Raji (cell line): ENCODE results near the gene MRGPRD.

Experiments
- POLR2A ChIP-seq: IDR thresholded peaks from 2 replicates; pipeline ENCODE4 v1.6.1; 2011; ENCODE audit warnings: low read depth, low read length, control low read depth; ENCODE audit not compliant: insufficient read depth

MRGPRD gene

DNA sequence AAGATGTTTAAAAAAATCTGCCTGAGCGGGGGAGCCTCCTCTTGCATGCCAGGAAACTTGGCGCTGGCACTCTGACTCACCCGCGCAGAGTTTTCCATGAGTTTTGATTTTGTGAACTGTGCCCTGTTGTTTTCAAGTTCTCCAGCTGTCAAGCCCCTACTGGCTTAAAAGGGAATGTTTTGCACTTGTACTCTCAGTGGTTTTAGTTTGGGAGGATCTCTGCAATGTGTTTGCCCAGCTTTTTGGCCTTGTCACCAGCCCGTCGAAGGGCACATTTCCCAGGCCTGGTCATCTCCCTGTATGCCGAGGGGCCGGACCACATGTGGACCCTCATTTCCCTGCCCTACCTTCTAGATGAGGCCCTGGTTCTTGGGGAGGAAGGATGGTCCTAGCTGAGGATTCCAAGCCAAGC is 20.1 kb upstream of the MRGPRD start:
- no peak for TF ChIP-seq POLR2A

DNA sequence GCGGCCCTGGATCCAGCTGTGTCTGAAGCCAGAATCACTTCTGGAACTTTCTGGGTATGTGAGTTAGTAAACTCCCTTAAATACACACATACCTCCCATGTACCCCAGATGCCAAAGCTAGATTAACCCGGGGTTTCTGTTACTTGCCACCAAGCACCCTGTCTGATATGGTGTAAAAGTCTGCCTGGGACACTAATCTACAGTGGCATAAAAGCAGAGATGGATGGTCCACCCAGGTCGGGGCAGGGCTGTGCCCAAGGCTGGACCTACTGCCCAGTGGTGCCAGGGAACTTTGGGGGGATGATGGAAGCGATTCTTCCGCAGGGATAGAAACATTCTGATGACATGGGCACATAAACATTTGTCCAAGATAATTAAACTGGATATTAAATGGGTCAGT is 19.6 kb upstream of the MRGPRD start:
- no peak for TF ChIP-seq POLR2A

DNA sequence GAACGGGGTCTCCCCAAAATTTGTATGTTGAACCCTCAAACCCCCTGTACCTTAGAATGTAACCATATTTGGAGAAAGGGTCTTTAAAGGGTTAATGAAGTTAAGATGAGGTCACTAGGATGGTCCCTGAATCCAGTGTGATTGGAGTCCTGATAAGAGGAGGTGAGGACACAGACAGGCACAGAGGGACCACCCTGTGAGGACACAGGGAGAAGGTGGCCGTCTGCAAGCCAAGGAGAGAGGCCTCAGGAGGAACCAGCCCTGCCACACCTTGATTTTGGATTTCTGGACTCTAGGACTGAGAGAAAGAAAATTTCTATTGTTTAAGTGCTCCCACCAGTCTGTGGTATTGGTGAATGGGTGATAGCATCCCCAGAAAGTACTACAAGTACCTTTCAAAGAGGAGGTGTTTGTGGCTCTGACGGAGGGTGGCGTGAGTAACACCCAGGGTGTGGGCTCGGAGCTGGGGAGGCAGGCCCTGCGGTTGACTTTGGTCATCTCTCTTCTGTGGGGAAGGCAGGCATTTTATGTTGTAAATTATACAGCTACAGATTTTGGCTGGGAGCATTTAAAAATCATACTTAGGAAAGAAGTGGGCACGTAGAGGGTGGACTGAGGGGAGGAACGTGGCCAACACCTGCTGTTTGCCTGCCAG is 18.4 kb upstream of the MRGPRD start:
- no peak for TF ChIP-seq POLR2A

DNA sequence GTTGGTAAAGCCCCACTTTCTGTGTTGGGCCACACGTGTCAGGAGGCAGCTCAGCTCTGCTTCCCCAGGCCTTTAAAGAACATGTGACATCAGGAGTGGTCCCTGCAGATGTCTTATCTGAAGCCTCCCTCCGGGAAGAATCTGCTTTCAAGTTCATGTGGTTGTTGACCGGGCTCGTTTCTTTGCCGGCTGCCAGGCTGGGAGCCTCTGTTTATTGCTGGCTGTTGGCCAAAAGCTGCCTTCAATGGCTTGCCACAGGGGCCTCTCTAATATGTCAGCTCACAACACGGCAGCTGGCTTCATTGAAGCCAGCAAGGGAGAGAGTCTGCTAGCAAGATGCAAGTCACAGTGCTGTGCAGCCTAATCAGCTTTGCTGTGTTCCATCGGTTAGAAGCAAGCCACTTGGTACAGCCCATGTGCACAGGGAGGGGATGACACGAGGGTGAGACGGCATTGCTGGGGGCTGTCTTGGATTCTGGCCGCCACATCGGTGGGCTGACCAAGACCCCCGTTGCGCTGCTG is 17.7 kb upstream of the MRGPRD start:
- no peak for TF ChIP-seq POLR2A

DNA sequence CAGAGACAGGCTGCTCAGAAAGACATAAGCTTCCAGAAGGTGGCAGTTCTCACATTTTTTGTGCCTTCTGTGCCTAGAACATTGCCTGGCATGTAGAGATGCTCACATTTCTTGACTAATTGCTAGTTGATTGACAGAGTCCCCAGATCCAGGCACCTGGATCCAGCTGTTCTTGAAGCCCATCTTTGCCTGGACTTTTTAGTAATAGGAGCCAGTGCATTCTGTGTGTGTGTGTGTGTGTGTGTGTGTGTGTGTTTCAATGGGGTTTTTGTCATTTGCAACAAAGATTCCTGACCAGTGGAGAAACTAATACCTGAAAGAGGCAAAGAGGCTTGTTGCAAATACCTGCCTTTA is 17.2 kb upstream of the MRGPRD start:
- no peak for TF ChIP-seq POLR2A

DNA sequence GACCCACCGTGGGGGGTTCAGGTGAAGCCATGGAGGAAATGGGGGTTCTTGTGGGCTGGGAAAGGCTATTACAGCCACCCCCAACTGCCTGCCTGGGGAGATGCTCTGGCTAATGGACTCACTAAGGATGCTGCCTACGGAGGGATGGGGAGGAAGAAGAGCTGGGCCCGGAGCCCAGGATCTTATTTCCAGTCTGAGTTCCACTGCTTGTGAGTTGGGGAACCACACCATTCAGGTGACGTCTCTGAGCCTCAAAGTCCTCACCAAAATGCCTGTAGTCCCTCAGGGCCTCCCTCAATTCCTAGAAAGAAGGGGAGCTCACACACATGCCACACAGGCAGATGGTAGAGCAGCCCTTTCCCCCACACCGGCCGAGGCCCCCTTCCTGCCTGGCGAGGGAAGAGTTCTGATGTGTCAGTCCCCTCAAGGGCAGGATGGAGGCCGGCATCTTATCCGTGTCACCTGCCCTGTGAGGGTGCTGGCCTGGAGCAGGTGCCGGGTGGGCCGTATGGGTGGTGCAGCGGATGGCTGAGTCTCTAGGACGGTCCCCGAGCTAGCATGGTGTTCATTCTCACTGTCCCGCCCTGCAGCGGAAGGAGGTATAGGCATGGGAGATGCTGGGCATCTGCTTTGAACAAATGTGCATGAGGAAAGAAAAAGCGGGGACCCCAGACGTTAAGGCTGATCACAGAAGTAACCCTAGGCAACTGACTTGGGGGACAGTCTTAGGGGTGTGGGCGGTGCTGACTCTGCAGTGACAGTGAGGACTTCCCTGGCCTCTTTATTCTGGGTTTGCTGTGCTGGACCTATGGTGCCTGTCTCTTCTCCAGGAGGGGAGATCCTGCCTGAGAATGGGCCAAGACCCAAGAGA is 16.6 kb upstream of the MRGPRD start:
- no peak for TF ChIP-seq POLR2A

DNA sequence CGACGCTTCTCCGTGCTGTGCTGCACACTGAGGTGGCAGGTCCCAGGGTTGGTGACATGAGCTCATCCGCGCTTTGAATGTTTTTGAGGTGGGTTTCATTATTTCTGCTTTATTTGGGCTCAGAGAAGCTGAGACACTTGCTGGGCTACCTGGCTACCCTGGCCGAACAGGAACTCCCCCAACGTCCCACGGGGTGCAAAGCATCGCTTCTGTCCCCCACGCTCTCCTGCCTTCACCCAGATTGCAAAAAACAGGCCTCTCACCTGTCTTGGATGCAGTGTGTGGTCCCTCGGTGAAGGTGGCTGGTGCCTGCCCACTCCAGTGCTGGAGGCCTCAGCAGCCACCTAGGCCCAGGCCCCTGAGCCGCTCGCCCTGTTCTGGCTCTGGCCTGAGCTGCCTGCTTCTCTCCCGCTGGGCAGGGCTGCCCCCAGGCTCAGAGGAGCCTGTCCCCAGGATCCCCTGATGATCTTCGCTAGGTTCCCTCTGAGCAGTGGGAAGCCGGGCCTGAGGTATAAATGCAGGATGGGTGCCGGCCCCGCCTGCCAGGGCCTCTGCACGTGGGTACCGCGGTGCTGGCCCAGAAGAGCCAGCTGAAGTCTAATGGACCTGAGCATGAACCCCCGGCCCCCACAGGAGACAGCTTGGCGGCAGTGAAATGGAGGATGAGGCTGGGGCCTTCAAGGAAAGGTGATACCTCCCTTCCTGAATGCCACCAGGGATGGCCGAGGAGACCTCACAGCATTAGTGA is 15.8 kb upstream of the MRGPRD start:
- TF ChIP-seq POLR2A = no peak

DNA sequence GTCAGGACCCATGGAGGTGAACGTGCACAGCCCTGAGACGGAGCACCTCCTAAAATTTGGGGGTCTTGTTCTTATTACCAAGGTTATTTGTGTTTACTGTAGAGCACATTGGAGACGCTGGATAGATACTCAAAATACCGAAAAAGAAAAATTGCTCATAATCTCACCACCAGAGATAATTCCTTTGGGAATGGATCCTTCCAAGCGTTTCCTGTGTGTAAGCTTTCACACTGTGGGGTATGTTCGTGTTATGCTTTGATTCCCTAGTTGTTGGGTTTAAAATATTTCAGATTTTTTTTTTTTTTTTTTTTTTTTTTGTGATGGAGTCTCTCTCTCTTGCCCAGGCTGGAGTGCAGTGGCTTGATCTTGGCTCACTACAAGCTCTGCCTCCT is 14.1 kb upstream of the MRGPRD start:
- no peak for TF ChIP-seq POLR2A

DNA sequence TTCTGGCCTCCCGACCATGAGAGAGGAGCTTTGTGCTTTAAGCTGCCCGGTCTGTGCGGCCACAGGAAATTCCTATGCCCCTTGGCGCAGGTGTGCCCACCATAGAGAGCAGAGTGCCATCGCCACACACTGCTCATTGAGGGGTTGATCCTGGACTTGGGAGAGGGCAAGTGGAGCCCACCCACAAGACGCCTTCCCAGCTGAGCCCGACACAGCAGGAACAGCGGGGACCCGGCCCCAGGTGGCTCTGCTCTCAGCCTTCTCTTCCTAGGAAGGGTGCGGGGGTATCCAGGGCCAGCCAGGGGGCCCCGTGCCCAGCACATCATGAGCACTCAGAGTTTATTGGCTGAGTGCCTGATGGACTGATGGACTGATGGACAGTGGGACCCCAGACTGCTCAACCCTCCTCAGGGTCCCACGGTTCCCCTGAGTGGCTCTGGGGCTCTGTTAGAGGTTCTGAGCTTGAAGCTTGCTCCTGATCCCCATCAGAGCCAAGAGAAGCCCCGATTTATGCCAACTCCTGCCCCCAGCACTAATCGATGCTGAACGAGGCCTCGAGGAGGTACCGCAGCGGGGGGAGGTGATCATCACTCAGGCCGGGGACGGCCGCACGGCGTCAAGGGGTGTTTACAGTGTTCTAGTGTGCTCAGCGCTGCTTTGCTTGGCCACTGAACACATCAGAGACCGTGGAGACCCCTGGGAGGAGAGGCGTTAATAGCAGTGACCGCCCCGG is 13.5 kb upstream of the MRGPRD start:
- no peak for TF ChIP-seq POLR2A

DNA sequence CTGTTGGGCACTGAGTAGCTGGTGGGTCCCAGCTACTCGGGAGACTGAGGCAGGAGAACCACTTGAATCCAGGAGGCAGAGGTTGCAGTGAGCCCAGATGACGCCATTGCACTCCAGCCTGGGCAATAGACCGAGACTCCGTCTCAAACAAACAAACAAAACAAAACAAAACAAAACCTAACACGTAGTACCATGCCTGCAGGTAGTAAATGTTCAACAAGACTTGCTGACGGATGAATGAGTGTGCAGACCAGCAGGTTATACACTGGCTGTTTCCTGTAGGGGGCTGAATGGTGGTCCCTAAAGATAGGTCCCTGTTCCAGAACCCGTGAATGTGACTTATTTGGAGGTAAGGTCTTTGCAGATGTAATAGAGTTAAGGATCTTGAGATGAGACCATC is 12.8 kb upstream of the MRGPRD start:
- no peak for TF ChIP-seq POLR2A

DNA sequence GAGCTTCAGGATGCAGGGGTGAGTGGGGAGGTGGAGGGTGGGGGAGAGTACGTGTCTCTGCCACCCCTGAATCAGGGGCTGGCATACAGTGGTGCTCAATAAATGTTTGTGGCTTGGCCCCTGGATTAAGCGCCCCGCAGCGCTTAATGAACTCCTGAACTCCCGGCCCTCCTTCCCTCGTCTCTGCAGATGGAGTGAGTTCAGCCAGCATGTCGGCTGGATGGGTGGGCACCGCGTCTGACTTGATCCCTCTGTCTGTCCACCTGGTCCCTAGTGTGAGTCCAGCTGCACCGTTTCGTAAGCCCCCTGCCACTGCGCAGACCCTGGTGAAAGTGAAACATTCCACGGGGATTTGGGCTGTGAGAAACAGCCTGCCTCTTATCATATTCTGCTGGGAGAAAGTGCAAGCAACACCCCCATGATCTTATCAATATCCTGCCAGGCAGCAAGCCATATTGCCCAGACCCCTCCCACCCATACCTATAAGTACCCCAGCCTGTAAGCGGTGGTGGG is 12.0 kb upstream of the MRGPRD start:
- TF ChIP-seq POLR2A = no peak

DNA sequence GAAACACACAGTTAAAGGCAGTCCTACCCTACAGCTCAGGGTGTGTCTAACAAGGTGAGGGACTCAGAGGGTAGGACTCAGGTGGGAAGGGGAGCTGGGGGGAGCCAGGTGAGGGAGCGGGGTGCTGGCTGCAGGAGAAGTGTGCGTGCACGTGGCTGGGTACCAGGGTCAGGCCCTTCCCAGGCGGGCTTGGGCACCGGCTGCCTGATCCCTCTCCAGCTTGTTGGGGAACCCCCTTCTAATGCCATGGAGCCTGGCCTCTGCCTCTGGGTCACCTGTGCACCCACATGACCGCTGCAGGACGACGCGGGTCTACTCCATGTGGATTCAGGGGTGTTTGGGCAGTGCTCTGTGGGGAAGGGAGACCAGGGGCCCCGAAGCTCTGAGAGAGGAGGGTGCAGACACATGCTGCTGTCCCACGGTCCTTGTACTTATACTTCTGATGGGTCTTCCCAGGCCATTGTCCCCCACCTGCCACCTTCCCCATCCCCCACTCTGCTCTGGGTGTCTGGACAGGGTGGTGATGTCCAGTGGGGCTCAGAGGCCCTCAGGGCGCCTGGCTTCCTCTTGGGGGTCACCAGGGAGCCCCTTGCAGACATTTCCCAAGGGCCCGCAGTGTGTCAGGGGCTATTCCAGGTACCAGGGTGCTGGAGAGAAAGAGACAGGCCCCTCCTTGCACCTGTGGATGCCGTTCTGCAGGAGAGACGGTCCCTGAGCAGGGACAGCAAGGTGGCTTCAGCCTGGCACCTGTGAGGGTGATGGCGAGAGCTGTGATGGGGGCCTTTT is 10.4 kb upstream of the MRGPRD start:
- TF ChIP-seq POLR2A = no peak

DNA sequence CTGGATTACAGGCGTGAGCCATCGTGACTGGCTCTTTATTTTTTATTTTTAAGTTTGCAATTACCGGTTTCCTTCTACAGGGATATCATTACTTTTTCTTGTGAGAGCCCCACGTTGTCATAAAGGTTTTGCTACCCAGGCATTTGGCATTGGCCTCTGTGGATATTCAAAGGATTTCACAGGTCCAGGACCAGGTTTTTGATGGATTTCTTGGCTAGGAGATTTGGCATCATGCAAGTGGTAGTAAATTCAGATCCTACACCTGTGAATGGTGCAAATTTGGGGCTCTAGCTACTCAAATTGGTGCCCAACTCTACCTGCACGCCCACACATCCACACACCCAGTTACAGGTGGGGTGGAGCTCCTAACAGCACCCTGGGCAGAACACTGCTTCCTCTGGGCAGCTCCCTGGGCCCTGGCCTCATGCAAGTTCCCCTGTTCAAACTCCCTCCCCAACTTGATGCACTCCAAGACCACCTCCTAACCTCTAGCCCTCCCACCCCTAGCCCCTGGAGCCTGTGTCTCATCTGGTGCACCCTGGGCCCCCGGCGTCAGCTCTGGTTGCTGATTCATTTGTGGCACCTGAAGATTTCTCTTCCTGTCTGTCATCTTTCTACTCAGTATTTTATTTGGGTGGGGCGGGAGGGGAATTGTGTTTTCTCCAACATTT is 9.3 kb upstream of the MRGPRD start:
- TF ChIP-seq POLR2A = no peak
